BLaER1 (cell line): ENCODE data around the gene CCL16.
"Not testable (repeated sequence)": the region's sequence is repeated elsewhere in the genome, so short reads cannot be mapped to it uniquely, and the experiment has no call there.

Experiments used
- H3K27ac ChIP-seq: shearing (Covaris generic); formaldehyde crosslinking; 2 replicates; pipeline ENCODE4 v1.8.1; 2022
- H3K27me3 ChIP-seq: shearing (Covaris generic); formaldehyde crosslinking; 2 replicates; pipeline ENCODE4 v1.8.1; 2022
- H3K36me3 ChIP-seq: shearing (Covaris generic); formaldehyde crosslinking; 2 replicates; pipeline ENCODE4 v1.8.1; 2022
- H3K4me1 ChIP-seq: shearing (Covaris generic); formaldehyde crosslinking; 2 replicates; pipeline ENCODE4 v1.8.1; 2022
- H3K4me2 ChIP-seq: shearing (Covaris generic); formaldehyde crosslinking; 2 replicates; pipeline ENCODE4 v1.8.1; 2022
- H3K4me3 ChIP-seq: shearing (Covaris generic); formaldehyde crosslinking; 2 replicates; pipeline ENCODE4 v1.8.1; 2022
- H3K9ac ChIP-seq: shearing (Covaris generic); formaldehyde crosslinking; 2 replicates; pipeline ENCODE4 v1.8.1; 2022
- H3K9me3 ChIP-seq: shearing (Covaris generic); formaldehyde crosslinking; 2 replicates; pipeline ENCODE4 v1.8.1; 2022
- H4K20me1 ChIP-seq: shearing (Covaris generic); formaldehyde crosslinking; 2 replicates; pipeline ENCODE4 v1.8.1; 2022
- Cebpa-rat ChIP-seq: shearing (Covaris generic); IDR thresholded peaks from 2 replicates; pipeline ENCODE4 v1.8.1; 2022

The CCL16 gene

DNA sequence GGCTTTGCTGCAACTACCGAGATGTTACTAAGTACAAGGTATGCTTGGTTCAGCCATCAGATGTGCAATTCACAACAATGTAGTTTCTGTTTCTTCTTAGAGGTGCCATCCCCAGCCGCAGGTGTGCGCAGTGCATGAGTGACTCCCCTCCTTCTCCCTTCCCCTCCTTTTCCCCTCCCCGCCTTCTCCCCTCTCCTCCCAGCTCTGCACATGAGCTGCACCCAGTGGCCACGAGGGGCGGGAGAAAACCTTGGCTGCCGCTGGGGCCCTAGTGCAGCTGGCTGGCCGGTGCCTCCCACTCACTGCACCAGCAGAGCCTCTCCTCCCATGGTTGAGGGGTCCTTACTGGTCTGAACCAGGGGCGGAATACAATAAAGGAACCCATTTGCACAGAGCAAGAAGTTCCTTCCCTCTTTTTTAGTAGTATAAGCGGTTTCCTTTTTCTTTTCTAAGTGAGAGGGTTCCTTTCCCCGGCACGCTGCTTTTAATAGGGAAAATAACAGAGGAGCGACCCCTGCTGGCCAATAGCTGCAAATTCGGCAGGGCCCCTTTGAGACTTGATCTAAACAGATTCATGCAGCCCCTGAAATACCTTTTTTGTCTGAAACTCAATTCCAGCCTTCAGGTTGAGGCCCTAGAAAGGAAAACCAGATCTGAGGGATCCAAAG, 27.8 kb upstream of the CCL16 start:
- Histone ChIP-seq H3K36me3 (no peaks in the 10 kb centered on the region), H3K27me3 (no peaks in the 10 kb centered on the region), H3K4me3 (no peak overlapping the region), H3K9ac (no peak overlapping the region), H3K4me2 (no peak overlapping the region), H3K27ac (no peak overlapping the region), H3K9me3 (peaks cover 41% of the 10 kb centered on the region), H4K20me1 (no peaks in the 10 kb centered on the region), H3K4me1 (no peaks in the 10 kb centered on the region)
- no peak for TF ChIP-seq Cebpa-rat

DNA sequence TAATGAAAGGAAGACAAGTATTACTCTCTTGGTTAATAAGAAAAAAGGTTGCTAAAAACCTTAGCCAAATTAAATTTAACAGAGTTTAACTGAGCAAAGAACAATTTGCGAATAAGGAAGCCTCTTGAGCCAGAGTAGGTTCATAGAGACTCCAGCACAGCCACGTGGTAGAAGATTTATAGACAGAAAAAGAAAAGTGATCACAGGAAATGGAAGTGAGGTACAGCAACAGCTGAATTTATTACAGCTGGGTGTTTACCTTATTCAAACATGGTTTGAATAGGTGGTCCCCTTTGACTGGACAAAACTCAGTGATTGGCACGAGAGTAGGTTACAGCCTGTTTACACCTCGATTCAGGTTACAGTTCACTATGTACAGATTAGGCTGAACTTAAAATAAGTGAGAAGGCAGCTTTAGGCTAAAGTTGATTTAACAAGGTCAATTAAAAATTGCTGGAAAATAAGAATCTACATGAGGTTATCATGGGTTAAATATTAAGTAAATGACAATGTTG, 23.4 kb upstream of the CCL16 start:
- no peak for TF ChIP-seq Cebpa-rat
- H3K27me3 ChIP-seq: no peaks in the 10 kb centered on the region
- peaks cover 21% of the 10 kb centered on the region for H3K9me3 ChIP-seq
- H3K9ac ChIP-seq: no peak overlapping the region
- H3K4me1 ChIP-seq: no peaks in the 10 kb centered on the region
- H4K20me1 ChIP-seq: no peaks in the 10 kb centered on the region
- no peak overlapping the region for H3K27ac ChIP-seq
- no peak overlapping the region for H3K4me2 ChIP-seq
- no peaks in the 10 kb centered on the region for H3K36me3 ChIP-seq
- H3K4me3 ChIP-seq: no peak overlapping the region

DNA sequence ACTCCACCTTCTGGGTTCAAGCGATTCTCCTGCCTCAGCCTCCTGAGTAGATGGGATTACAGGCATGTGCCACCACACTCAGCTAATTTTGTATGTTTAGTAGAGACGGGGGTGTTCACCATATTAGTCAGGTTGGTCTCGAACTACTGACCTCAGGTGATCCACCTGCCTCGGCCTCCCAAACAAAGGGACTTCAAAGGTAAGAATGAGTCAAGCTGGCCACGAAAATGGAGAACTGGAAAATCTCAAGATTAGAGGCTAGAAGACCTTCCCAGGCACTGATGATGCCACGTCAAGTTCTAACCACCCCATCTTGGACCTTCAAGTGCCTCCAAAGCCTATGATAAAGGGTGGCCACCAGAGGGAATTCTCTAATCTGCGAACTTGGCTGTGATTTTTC, 21.3 kb upstream of the CCL16 start:
- Histone ChIP-seq H3K27ac (no peak overlapping the region), H3K4me2 (no peak overlapping the region), H3K4me1 (no peaks in the 10 kb centered on the region), H4K20me1 (no peaks in the 10 kb centered on the region), H3K27me3 (no peaks in the 10 kb centered on the region), H3K36me3 (no peaks in the 10 kb centered on the region), H3K4me3 (no peak overlapping the region), H3K9me3 (peaks cover 1% of the 10 kb centered on the region), H3K9ac (no peak overlapping the region)
- no peak for TF ChIP-seq Cebpa-rat

DNA sequence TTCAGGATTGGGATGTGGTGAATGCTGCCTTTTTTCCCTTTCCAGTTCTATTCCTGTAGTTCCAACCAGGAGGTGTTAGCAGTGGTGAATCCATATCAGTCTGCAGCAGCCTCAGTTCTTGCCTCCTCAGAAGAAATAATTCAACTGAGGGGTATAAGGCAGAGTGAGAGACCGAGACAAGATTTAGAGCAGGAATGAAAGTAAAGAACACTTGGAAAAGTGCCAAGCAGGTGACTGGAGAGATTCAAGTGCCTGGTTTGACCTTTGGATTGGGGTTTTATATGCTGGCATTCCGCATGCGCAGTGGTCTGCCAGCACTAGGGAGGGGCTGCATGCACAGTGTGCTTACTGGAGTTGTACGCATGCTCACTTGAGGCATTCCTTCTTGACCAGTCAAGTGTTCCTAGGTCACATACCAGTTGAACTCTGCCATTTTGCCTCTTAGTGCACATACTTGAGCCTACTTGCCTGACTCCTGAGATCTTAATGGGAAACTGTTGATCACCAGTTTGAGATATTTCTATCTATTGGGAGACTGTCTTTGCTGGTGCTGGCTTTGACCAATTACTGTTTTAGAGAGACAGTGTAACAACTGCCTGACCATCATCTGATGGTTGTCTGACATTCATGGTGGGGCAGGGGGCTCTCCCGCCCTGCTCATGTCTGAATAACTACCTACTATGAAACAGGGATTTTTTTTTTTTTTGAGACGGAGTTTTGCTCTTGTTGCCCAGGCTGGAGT, 20.7 kb upstream of the CCL16 start:
- H3K4me2 ChIP-seq: no peak overlapping the region
- H3K27ac ChIP-seq: no peak overlapping the region
- H3K4me1 ChIP-seq: no peaks in the 10 kb centered on the region
- no peaks in the 10 kb centered on the region for H3K36me3 ChIP-seq
- no peaks in the 10 kb centered on the region for H4K20me1 ChIP-seq
- H3K9ac ChIP-seq: no peak overlapping the region
- H3K9me3 ChIP-seq: no peaks in the 10 kb centered on the region
- no peak for TF ChIP-seq Cebpa-rat
- no peak overlapping the region for H3K4me3 ChIP-seq
- no peaks in the 10 kb centered on the region for H3K27me3 ChIP-seq

DNA sequence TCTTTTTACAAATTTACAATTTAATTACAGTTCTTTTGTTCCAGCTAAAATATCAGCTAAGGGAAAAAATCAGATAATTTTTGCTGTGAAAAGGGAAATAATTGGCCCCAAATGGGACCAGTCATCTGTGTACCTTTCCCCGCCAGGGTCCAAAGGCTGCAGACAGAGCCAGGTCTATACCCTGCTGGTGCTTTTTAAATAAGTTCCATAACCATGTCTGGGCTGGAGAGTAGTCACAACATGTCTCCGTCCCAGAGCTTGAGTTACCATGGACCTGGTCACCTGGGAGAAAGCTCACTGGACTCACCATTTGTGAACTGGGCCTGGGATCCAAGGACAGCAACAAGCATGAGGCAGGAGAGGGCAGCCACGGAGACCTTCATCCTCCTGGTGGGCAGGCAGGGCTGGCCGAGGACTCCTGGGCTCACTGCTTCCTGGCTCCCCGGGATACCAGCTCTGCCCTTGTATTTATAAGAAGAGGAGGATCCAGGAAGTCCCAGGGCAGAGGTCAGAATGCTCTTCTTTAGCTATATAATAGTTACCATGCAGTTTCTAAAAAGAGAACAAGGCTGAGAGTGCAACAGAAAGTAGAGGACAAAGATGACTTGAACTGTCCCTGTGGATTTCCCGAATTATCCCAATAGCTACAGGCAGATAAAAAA, 19.9 kb upstream of the CCL16 start, which contains the start of gene CCL15:
CCL15 (minus strand) TSS at position 444 of the 662 bp plus-strand sequence; CDS start at position 383, 61 bp downstream.
- Histone ChIP-seq H3K27ac (no peak within 1 kb of the TSS), H3K9me3 (no peaks in the 10 kb centered on the region), H3K4me3 (no peak within 1 kb of the TSS), H3K27me3 (no peaks in the 10 kb centered on the region), H3K4me1 (peaks cover 5% of the 10 kb centered on the region; the same call in 1 of the 2 replicates), H3K4me2 (no peak within 1 kb of the TSS), H3K36me3 (no peaks in the 10 kb centered on the region), H3K9ac (no peak within 1 kb of the TSS), H4K20me1 (no peaks in the 10 kb centered on the region)
- no peak for TF ChIP-seq Cebpa-rat

DNA sequence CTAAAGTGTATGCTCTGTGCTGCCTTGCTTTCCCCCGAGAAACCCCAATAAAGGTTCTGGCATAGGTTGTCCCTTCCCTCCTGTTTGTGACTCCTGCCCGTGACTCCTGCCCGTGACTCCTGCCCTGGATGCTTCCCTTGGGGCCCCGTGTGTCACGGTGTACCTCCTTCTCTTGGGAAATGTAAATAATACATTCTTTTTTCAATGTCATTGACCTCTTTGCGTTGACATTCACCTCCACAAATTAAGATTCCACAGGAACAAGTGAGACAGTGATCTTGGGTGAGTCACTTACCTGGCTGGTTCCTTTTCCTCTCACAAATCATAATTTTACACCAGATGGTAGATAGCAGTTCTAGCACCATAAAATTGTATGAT, 19.4 kb upstream of the CCL16 start:
- no peak for TF ChIP-seq Cebpa-rat
- no peak overlapping the region for H3K9ac ChIP-seq
- H3K4me1 ChIP-seq: peaks cover 5% of the 10 kb centered on the region; the same call in 1 of the 2 replicates
- no peak overlapping the region for H3K4me3 ChIP-seq
- H3K27me3 ChIP-seq: no peaks in the 10 kb centered on the region
- H3K4me2 ChIP-seq: no peak overlapping the region
- no peak overlapping the region for H3K27ac ChIP-seq
- no peaks in the 10 kb centered on the region for H3K36me3 ChIP-seq
- no peaks in the 10 kb centered on the region for H3K9me3 ChIP-seq
- H4K20me1 ChIP-seq: no peaks in the 10 kb centered on the region

DNA sequence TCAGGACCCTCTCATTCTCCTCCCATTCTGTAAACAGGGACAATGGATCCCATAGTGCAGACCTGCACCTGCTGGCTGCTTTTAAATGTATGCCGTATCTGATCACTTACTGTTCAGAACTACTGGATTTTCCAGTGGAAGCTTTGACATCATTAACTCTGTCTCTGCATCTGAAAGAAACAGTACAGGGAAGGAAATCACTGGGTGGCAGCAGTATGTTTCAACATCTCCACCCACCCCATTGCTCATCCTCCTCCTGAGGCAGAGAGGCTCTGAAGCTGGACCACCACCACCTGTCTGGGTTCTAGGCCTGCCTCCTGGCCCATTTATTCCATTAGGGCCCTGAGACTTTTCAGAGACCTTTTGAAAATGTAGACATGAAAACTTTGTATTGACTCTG, 17.5 kb upstream of the CCL16 start:
- H3K27ac ChIP-seq: no peak overlapping the region
- no peak for TF ChIP-seq Cebpa-rat
- H4K20me1 ChIP-seq: no peaks in the 10 kb centered on the region
- peaks cover 10% of the 10 kb centered on the region; the same call in 1 of the 2 replicates for H3K9me3 ChIP-seq
- H3K4me3 ChIP-seq: no peak overlapping the region
- no peaks in the 10 kb centered on the region for H3K27me3 ChIP-seq
- no peak overlapping the region for H3K9ac ChIP-seq
- H3K36me3 ChIP-seq: no peaks in the 10 kb centered on the region
- peaks cover 5% of the 10 kb centered on the region; the same call in 1 of the 2 replicates for H3K4me1 ChIP-seq
- no peak overlapping the region for H3K4me2 ChIP-seq

DNA sequence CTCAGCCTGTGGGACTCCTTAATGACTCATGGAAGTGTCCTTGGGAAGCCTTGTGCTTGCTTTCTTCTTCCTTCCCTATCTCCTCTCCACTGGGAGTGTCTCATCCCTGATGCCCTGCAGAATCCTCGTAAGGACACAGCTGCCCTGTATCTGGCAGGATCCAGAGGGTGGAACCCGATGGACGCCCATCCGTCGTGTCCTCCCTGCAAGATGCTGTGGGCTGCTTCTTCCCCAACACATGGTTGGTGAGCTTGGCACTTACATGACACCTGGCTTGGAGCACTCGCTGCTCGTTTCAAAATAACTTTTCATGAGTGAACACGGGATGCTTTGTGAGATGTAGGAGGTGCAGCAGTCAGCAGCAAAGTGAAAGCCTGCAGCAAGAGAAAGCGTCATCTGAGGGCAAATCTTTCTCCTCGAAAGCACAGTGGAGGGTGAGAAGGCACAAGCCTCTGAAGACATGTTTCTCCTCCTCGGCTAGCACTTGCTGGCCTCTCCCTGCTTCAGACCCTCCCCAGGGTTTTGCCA, 16.8 kb upstream of the CCL16 start:
- Histone ChIP-seq H4K20me1 (no peaks in the 10 kb centered on the region), H3K27ac (no peak overlapping the region), H3K9ac (no peak overlapping the region), H3K27me3 (no peaks in the 10 kb centered on the region), H3K4me2 (no peak overlapping the region), H3K9me3 (peaks cover 10% of the 10 kb centered on the region; the same call in 1 of the 2 replicates), H3K36me3 (no peaks in the 10 kb centered on the region), H3K4me1 (peaks cover 5% of the 10 kb centered on the region; the same call in 1 of the 2 replicates), H3K4me3 (no peak overlapping the region)
- TF ChIP-seq Cebpa-rat: no peak

DNA sequence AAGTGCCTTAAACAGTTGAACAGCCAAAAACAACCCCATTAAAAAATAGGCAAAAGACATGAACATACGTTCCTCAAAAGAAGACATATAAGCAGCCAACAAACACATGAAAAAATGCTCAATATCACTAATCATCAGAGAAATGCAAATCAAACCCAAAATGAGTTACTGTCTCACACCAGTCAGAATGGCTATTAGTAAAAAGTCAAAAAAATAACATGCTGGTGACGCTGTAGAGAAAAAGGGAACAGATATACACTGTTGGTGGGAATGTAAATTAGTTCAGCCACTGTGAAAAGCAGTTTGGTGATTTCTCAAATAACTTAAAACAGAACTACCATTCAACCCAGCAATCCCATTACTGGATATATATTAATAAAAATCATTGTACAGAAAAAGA, 14.0 kb upstream of the CCL16 start:
- H3K4me1 ChIP-seq, H3K4me3 ChIP-seq, H3K4me2 ChIP-seq, H4K20me1 ChIP-seq, H3K36me3 ChIP-seq, H3K27me3 ChIP-seq, H3K27ac ChIP-seq, H3K9ac ChIP-seq: not testable (repeated sequence)
- H3K9me3 ChIP-seq: peaks cover 13% of the 10 kb centered on the region; the same call in 1 of the 2 replicates
